Kasumi-1 (cell line): ENCODE data around the gene SPTBN5.

Experiments used
- DNase-seq, 2 experiments: peaks; one replicate each; lab custom pipeline; 2025; lab: John Stamatoyannopoulos, UW

Gene SPTBN5

GRCh38 chr15:41893422-41894250 lies at the start of gene SPTBN5:
Gene SPTBN5 (minus strand): TSS chr15:41894053. CDS start chr15:41893497, 556 bp downstream.
- DNase-seq: no peak

GRCh38 chr15:41942886-41943285 lies 49.0 kb upstream of the SPTBN5 start:
- no peak for DNase-seq

- DNase-seq: no peak
Measured at GRCh38 chr15:41941644-41942415, 48.0 kb upstream of the SPTBN5 start.

- DNase-seq: no peak
Measured at GRCh38 chr15:41940441-41940857, 46.6 kb upstream of the SPTBN5 start.

- DNase-seq: no peak
Measured at GRCh38 chr15:41939986-41940385, 46.1 kb upstream of the SPTBN5 start.

- DNase-seq: no peak
Measured at GRCh38 chr15:41937568-41937923, 43.7 kb upstream of the SPTBN5 start.

GRCh38 chr15:41936649-41937567 lies 43.1 kb upstream of the SPTBN5 start:
- DNase-seq: peak in 1 of 2 experiments; percentile 11

- DNase-seq: no peak
Measured at GRCh38 chr15:41936155-41936554, 42.3 kb upstream of the SPTBN5 start.

- DNase-seq: no peak
Measured at GRCh38 chr15:41935566-41936020, 41.7 kb upstream of the SPTBN5 start.

- DNase-seq: no peak
Measured at GRCh38 chr15:41934843-41935242, 41.0 kb upstream of the SPTBN5 start.

- DNase-seq: no peak
Measured at GRCh38 chr15:41933771-41934170, 39.9 kb upstream of the SPTBN5 start.

- no peak for DNase-seq
Measured at GRCh38 chr15:41933326-41933725, 39.5 kb upstream of the SPTBN5 start.

GRCh38 chr15:41932511-41933289 lies 38.8 kb upstream of the SPTBN5 start:
- no peak for DNase-seq

- no peak for DNase-seq
Measured at GRCh38 chr15:41932101-41932500, 38.2 kb upstream of the SPTBN5 start.

- DNase-seq: no peak
Measured at GRCh38 chr15:41930867-41931222, 37.0 kb upstream of the SPTBN5 start.

GRCh38 chr15:41930221-41930866 lies 36.5 kb upstream of the SPTBN5 start:
- DNase-seq: no peak

- no peak for DNase-seq
Measured at GRCh38 chr15:41928637-41929620, 35.1 kb upstream of the SPTBN5 start.

GRCh38 chr15:41928100-41928499 lies 34.2 kb upstream of the SPTBN5 start:
- DNase-seq: no peak

GRCh38 chr15:41927536-41927935 lies 33.7 kb upstream of the SPTBN5 start:
- DNase-seq: no peak
